NCI-H2196 treated with DMSO at 0.1 percent for 48 hours (cell line): ENCODE measurements around the gene ACAP3.

Experiments
- DNase-seq: peaks from one replicate; lab custom pipeline; 2025; ENCODE audit not compliant: unreplicated experiment; lab: John Stamatoyannopoulos, UW

ACAP3 gene

DNA sequence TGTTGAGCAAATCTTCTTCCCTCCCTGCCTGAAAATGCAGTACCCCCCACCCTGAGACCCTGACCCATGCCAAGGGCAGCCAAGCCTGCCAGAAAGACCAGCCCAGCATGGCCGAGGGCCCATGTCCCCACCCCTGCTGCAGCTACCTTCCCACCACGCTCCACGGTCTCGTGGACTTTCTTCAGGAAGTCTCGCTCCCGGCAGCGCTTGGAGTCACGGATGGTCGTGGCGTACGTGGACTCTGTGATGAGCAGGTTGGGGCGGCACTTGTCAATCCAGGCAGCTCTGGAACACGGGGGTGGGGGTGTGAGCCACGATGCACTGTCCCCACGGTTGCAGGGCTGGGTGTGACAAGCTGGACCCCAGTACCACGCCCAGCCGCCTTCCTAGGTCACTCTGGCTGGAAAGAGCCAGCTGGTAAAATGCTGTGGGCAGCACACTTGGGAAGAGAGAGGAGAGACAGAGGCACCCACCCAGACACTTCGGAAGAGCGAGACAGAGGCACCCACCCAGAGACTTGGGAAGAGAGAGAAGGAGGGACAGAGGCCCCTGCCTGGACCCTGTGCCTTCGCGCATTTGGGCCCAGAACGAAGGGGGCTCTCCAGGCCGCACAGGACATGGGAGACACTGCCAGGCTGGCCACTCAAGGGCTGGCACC is 7.1 kb upstream of the ACAP3 start:
- DNase-seq: no peak

DNA sequence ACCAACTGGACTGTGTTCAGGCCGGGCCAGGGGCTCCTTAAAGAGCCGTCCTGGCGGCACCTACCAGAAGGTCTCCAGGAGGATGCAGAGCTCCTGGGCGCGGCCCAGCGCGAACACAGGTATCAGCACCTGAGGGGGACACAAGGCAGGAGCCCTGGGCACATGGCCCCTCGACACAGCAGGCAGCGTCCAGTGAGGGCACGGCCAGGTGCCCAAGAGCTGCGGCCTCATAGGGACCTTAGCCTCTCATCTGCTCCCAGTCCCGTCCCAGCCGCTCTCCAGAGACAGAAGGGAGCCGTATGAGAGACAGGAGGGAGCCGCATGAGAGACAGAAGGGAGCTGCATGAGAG is 6.5 kb upstream of the ACAP3 start:
- DNase-seq: no peak

DNA sequence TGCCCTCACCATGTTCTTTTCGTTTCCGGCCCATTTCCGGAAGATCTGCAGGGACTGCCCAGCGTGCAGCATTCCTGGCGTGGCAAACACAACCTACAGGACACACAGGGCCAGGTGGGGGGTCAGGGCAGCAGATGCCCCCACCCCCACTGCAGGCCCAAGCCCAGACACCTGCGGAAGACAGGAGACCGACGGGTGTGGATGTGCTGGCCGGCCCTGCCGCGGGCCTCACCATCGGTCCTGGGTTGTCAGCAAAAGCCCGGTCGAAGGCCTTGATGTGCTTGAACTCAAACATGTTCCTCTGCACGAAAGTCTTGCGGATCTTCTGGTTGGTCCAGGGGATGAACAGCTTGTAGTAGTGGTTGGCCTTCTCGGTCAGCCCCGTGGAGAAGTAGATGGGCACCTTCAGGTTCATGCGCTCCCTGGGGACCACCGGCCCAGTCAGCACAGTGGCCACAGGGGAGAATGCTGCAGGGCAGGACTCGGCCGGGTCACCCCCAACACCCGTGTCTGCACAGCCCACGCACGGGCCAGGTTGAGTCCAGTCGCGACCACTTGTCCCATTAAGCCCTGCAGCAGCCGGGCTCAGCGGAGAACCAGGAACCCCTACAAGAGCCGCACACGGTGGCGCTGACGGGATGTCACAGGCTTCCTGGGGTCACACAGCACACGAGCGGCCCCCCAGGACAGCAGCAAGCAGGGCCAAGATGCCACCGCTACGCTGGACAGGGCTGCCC is 5.9 kb upstream of the ACAP3 start:
- DNase-seq: no peak

DNA sequence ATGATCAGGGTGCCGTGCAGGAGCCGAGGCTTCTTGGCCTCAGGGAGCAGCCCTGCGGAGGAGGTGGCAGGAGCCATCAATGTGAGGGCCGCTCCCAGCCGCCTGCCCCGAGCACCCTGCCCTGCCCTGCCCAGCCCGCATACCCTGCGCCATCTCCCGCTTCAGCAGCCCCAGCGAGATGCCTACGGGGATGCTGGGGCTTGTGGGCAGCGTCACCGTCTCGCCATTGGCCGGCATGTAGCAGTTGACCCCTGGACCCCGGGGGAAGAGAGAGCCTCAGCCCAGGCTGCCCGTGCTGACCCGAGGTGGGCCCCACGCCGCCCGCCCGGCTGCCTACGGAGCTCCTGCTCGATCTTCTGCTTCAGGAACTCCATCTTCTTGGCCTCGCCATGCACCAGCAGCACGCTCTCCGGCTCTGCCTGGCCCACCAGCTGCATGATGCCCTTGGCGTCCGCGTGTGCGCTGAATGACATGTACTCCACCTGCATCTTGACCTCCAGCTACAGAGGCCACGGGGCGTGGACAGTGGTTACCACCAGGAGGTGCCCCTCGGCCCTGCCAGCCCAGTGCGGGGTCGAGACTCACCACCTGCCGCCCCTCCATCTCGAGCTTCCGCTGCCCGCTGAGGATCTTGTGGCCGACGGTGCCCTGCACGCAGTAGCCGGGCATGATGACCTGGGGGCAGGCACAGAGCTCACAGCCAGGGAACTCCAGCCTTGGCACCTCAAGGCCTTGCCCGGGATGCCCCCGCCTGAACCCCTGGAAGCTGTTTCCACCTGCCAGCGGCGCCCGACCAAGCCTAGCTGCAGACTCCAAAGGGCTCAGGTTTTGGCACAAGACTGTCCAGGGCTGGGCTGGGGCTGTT is 5.0 kb upstream of the ACAP3 start:
- no peak for DNase-seq

DNA sequence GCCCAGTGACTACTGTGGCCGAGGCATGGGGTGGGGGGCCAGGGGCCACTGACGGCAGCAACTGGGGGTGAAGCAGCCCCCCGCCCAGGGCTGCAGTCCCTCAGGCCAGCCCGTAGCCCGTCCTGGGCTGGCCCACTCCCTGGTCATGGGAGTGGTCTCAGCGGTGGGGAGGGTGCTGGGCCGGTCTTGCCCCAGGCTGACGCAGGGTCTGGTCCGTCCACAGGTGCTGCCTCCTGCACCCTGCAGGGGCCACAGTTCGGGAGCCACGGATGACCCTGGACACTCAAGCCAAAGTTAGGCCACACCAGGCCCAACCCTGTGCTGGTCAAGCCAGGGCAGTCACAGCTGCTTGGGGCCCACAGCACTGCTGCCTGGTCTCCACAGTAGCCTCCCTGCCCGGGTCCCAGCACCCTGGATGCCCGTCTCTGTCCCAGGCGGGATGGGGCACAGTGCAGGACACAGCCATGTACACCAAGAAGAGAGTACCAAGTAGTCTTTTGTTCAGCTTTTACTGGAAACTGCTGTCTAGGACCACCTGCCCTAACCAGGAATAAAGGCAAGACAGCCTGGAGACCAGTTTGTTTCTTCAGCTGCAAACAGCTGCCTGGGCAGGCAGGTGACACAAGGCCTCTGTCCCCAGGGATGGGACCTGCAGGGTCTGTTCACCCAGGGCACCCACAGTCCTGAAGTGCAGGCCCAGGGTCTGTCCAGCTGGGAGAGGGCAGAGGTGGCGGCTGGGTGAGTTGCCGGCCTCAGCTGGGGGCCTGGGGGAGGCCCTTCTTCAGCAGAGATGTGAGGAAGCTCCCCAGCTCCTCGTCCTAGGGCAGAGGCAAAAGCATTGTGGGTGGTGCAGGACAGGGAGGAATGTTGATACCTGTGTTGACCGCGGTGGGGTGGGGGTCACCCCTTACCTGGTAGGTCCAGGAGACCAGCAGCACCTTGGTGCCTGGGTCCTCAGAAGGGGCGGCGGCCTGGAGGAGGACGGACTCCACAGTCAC is 3.7 kb upstream of the ACAP3 start:
- DNase-seq: no peak

DNA sequence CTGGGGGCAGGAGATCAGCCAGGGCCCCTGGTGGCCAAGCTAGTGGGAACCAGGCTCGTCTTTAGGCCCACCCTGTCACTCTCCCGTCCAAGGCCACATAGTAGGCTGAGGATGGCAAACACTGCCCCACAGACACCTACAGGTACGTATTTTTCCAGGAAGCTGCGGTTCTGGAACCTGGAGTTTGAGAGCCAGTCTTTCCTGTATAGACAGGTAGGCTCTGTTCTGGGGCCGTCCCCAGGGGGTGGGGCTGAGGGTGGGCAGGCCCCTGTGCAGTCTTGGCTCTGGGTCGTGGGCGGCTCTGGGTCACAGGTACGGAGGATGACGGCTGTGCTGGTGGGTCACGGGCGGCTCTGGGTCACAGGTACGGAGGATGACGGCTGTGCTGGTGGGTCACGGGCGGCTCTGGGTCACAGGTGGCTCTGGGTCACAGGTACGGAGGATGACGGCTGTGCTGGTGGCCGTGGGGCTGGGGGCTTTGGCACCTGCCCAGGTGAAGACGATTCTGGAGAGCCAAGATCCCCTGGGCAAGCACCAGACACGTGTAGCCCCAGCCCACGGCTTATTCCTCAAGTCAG is 2.8 kb upstream of the ACAP3 start:
- DNase-seq: no peak

DNA sequence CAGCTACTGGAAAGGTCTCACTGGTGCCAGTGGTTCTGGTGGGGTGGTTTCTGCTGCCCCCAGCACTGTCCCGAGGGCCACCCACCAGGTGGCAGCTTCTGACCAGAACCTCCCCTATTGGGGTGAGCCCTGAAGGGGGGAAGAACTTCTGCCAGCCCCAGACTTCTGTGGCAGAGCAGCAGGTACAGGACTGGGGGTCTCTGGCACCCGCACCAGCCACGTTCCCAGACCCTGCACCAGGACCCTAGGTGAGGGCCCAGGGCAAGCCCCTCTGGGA is 2.3 kb upstream of the ACAP3 start:
- DNase-seq: no peak

DNA sequence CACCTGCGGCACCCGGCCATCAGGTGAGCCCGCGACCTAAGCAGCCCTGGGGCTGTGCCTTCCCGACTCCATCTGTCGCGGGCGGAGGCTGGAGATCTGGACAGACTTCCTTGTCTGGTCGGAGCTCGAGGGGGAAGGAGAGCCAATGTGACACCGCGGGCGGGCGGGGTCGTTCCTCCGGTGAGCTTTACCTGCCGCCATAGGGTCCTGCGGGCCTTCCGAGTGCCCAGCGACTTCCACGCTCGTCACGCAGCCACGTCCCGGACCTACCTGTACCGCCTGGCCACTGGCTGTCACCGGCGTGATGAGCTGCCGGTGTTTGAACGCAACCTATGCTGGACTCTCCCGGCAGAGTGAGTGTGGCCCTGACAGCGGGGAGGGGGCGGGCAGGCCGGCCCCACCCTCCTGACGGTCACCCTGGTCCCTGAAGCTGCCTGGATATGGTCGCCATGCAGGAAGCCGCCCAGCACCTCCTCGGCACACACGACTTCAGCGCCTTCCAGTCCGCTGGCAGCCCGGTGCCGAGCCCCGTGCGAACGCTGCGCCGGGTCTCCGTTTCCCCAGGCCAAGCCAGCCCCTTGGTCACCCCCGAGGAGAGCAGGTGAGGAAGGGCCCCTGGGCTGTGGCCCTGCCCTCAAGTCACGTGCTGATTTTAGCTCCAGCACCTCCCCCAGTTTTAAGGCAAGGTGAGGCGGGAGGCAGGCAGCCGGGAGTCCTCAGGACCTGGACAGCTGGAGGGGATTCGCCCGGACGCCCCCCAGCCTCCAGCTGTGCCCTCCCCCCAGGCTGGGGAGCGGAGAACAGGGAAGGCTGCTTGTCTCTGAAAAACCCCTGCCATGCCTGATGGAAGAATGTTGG is 1.8 kb upstream of the ACAP3 start:
- DNase-seq: no peak

DNA sequence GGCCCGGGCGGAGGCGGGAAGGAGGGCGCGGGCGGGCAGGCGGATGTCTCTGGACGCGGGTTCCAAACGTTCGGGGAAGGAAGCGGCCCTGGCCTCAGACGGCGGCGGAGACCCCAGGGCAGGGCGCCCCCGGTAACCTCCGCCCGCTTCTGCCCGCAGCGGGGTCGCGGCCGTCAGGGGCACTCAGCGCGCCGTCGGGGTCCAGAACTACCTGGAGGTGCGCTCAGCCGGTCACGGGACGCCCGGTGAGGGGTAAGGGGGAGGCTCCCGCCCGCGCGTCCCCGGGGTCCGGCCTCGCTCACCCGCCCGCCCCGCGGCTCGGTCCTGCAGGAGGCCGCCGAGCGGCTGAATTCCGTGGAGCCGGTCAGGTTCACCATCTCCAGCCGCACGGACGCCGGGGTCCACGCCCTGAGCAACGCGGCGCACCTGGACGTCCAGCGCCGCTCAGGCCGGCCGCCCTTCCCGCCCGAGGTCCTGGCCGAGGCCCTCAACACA is 1.1 kb upstream of the ACAP3 start:
- DNase-seq: no peak

DNA sequence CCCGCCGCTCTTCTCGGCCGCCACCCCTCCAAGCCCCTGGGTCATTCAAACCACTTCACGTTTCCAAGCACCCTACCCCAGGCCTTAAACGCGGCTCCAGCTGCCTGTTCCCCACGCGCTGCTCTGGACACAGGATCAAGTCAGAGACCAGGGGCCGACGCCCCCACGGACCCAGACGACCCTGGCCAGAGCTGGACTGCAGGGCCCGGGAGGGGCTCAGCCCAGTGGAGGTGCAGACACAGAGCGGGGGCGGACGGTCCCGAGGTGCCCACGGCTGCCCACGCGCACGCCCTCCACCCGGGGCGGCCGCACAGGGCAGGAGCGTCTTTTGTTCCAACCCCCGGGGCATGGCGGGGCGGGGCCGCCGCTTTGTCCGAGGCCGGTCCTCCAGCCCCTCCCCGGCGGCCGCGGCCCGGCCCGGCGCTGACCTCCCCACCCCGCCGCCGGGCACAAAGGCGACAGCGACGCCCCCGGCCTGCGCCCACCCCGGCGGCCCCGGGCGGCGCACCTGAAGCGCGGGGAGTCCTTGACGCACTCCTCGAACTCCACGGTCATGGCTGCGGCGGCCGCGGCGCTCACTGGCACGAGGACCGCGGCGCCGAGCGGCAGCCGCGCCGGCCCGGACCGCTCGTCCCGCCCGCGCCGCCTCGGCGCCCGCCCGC is 338 bp downstream of the ACAP3 start:
- DNase-seq: no peak

DNA sequence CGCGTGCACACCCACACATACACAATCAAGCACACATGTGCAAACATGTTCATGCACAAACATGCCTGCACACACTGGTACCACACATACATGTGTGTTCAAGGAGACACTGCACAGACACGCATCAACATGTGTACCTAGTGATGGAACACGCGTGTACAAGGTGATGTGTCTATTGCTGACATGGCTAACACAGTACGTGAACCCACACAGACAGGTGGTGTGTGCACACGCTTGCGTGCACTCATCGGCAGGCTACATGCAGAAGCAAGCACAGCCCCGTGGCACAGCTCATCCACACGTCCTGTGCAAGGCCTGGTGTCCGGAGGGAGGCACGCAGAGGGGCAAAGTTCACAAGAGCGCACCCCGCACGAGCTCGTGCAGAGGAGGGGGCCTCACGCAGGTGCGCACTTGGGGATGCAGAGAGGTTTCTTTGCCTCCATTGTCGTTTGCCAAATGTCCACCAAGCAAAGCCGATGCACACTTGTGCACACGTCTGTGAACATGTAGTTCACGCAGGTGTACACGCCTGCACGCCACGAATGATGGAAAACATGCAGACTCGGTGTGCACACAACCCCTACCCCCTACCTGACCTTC is 969 bp downstream of the ACAP3 start:
- DNase-seq: no peak

DNA sequence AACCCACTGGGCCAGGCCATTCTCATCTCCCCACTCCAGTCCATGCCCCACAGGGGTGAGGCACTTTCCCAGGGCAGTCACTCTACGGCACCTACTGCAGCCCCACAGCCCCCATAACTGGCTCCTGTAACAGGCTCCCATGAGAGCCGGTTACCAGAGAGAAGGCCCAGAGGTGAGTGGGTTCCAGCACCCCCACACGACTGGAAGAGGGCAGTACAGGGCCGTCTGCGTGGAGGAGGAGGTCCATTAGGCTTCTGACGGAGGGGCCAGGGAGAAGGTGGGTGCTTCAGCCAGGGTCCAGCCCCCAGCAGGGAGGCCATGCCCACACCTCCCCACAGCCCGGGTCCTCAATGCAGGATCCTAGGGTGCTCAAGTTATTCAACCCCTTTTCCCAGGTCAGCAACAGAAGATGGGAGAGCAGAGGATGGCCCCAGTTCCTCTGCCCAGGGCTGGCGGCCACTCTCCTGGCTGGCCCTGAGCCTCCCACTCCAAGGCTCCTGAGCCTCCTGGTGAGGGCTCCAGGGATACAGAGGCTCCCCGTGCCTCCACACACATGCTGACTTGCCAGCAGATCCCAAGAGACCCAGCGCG is 1.6 kb downstream of the ACAP3 start:
- DNase-seq: no peak

DNA sequence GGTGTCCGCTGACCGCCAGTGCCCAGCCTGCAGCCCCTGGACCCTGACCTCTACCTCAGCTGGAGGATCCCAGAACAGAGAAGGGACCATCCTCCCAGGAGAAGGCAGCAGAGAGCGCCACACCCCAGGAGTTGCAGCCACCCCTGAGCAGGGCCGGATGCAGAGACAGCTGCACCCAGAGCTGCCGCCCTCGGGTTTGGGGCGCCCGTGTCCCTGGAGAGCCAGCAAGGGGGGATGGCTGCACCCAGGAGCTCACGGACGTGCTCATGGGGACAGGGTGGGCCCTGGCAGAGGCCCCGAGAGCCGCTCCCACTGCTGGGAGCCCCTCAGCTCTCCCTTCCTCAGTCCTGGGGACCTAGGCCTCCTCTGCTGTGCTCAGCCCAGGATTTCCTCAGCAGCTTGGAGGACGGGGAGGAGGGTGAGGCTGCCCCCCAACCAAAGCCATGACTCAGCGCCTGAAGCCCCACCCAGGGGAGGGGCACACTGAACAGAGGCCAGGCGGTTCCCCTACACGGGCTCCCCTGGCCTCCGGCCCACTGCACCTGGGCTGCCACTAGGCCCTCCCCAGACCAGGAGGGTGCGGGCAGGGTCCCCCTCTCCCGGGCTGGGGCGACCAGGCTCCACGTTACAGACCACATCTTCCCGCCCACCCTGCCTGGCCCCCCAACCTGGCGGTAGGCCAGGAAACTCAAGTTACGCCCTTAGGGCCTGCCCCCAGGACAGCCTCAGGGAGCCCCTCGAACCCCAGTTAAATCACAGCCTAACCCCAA is 2.2 kb downstream of the ACAP3 start:
- peak; percentile 37 for DNase-seq

DNA sequence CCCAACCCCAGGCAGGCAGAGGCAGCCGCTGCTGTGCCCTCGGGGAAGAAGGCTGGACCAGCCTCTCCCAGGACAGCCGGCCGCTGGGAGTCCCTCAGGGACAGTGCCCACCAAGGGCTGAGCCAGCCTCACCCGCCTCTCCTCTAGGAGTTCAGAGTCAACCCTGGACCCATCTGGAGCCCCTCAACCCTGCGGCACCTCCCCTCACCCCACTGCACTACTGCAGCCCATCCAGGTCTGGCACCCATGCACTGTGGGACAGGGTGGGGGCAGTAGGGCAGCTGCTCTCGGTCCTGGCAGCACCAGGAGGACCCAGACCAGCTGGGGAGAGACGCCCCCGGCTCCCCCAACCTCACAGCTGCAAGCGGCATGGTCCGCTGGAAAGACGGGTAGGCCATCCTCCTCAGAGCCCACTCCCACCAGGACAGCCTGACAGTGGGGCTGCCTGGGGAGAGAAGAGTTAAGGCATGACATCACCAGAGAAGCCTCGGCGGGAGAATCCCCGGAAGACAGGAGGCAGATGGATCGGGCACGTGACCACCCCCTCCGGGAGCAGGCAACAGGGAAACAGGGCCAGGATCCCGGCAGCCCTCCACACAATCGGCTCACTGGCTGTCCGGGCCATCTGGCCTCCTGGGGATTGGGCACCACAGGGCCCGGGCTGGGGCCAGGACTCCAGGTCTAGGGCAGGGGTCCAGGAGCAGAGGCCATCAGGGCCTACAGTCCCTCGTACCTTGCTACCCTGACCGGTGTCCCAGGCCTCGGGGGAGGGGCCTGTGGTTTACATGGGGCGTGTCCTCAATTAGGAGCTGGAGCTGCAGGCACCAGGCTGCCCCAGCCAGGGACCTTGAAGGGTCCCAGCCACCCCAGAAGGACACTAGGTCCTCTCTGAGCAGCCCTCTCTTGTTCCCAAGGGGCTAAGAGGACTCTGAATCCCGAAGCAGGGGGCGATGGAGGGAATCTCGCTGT is 3.1 kb downstream of the ACAP3 start:
- DNase-seq: peak; percentile 80

DNA sequence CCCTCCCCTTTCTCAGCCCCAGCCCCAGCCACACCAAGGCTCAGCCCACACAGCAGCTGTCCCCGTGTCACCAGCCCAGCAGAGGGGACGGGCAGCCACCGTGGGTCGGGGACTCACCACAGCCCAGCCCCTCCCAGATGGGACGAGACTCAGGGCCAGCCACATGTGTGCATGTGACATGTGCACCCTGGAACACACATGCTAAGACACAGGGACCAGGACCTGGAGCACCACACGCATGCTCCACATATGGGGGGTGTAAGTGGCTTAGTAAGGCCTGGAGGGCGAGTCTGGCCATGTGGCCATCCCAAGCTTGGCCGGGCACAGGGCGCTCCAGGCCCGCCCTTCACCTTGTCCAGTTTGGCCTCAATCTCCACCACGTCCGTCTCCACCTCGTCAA is 4.0 kb downstream of the ACAP3 start:
- DNase-seq: no peak

DNA sequence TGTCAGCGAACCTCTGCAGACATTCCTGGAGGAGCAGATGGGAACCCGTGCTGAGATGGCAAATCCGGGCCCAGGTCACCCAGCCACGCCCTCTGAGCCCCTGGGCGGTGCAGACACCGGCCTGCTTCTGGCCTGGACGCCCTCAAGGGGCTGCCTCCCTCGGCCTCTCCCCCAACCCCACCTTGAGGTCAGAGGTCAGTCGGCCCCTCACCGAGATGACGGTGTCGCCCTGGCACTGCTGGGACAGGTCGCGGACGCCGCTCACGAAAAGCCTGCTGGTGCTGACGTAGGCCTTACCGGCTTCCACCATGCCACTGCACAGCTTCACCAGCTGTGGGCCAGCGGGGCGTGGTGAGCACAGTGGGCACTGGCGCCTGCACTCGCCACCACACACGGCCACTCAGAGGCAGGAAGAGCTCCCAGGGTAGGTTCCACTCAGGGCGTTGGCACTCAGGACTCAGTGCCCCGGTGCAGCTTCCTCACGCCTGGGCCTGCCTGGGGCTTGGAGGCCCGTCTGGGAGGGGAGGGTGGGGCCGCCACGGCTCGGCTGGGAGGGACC is 4.7 kb downstream of the ACAP3 start:
- no peak for DNase-seq
